Mesothelial cell of epicardium (in vitro differentiated cells): Measurements from ENCODE around the gene SPAG17. TPM values are rescaled to one million over a fixed set of nuclear protein-coding genes. Genes with fewer than 3 reads are reported as not detected.

ENCODE experiments used
- DNase-seq, 2 experiments: peaks; one replicate each; pipeline ENCODE4 v3.0.0; 2021; ENCODE audit warnings: low spot score in 2 of 2; ENCODE audit not compliant: unreplicated experiment in 2 of 2
- H3K27ac Mint-ChIP-seq: 2 replicates; pipeline ENCODE4 v1.8.0; 2021; ENCODE audit warnings: mixed read lengths
- H3K27me3 Mint-ChIP-seq: 2 replicates; pipeline ENCODE4 v1.8.0; 2021; ENCODE audit warnings: low read depth, mixed read lengths
- H3K36me3 Mint-ChIP-seq: 2 replicates; pipeline ENCODE4 v1.8.0; 2021; ENCODE audit warnings: mixed read lengths
- H3K4me1 Mint-ChIP-seq: 2 replicates; pipeline ENCODE4 v1.8.0; 2021; ENCODE audit warnings: mixed read lengths
- H3K4me3 Mint-ChIP-seq: 2 replicates; pipeline ENCODE4 v1.8.0; 2021; ENCODE audit warnings: mild to moderate bottlenecking, moderate library complexity, mixed read lengths
- H3K9me3 Mint-ChIP-seq: 2 replicates; pipeline ENCODE4 v1.8.0; 2021; ENCODE audit warnings: mixed read lengths
- CTCF ChIP-seq: fragments of 200-600 bp; sonication (generic); IDR thresholded peaks from one replicate; pipeline ENCODE4 v1.5.0; 2021; ENCODE audit warnings: antibody characterized with exemption; ENCODE audit not compliant: unreplicated experiment
- total RNA-seq: library from RNA; stranded (reverse); gene quantifications from 3 replicates; pipeline ENCODE4 v1.2.1, GENCODE V29; 2021

Gene SPAG17
- total RNA-seq, 1 donor from 2014 or later, result 2.7 TPM

DNA sequence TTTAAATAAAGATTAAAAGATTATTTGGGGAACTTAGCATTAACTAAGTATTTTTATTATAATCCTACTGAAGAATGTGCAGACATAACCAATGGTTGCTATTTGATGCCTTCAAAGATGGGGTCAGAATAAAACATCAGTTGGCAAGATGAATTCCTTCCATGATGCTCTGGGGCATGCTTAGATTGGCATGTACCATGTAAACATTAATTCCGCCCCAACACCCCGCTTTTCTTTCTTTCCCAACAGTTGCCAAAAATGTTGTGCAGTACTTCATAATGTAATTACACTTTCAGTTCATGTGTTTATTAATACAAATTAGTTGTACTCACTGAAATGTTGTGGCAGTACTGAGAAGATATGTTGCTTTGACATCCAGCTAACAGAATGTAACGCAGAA, 82.6 kb downstream of the SPAG17 start:
- DNase-seq, result no peak
- Mint-ChIP-seq H3K9me3 (no peaks in the 10 kb centered on the region), H3K36me3 (no peaks in the 10 kb centered on the region), H3K27ac (no peak overlapping the region), H3K4me3 (no peak overlapping the region), H3K4me1 (peaks cover 11% of the 10 kb centered on the region), H3K27me3 (no peaks in the 10 kb centered on the region)
- no peak for TF ChIP-seq CTCF

DNA sequence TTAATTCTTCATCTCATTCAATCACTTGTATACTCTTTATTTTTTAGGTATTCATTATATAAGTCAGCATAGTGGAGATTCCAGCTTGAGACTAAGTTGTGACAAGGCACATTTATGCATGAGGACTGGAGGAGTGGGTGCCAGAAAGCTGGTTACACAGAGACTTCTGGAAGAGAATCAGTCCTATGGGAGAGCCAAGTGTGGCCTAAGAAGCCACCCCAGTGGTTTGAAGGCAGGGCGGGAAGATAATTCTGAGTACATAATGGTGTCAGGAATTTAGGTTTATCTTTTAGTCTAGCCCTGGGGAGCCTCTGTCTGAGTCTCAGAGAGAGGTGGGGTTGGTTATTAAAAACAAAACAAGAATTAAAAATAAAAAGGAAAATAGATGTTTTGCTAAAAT, 83.0 kb downstream of the SPAG17 start:
- H3K4me1 Mint-ChIP-seq, result peaks cover 11% of the 10 kb centered on the region
- TF ChIP-seq CTCF, result no peak
- no peak overlapping the region for H3K4me3 Mint-ChIP-seq
- H3K36me3 Mint-ChIP-seq, result no peaks in the 10 kb centered on the region
- no peak overlapping the region for H3K27ac Mint-ChIP-seq
- no peaks in the 10 kb centered on the region for H3K27me3 Mint-ChIP-seq
- no peak for DNase-seq
- H3K9me3 Mint-ChIP-seq, result no peaks in the 10 kb centered on the region

DNA sequence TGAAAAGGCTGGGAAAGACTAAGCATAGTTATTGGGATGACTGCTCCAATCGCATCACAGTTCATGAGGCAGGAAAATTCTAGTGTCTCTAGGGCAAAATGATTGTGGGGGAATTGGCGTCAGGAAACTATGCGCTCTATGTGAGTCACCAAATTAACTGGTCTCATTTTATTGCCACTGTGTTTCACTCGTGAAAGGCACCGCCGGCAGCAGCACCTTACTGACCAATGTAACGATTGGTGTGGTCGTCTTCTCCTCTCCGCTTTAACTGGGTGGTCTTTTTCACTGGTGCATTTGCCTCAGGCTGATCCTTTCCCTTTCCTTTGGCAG, 83.5 kb downstream of the SPAG17 start:
- H3K27ac Mint-ChIP-seq, result no peak overlapping the region
- no peak overlapping the region for H3K4me3 Mint-ChIP-seq
- no peaks in the 10 kb centered on the region for H3K36me3 Mint-ChIP-seq
- H3K27me3 Mint-ChIP-seq, result no peaks in the 10 kb centered on the region
- H3K9me3 Mint-ChIP-seq, result no peaks in the 10 kb centered on the region
- no peak for DNase-seq
- H3K4me1 Mint-ChIP-seq, result peaks cover 11% of the 10 kb centered on the region
- no peak for TF ChIP-seq CTCF

GRCh38 chr1:118100686-118101514, 84.1 kb downstream of the SPAG17 start:
- Mint-ChIP-seq H3K36me3 (no peaks in the 10 kb centered on the region), H3K4me3 (no peak overlapping the region), H3K27ac (no peak overlapping the region), H3K9me3 (no peaks in the 10 kb centered on the region), H3K4me1 (peaks cover 11% of the 10 kb centered on the region), H3K27me3 (peaks cover 2% of the 10 kb centered on the region)
- DNase-seq, result no peak
- no peak for TF ChIP-seq CTCF

DNA sequence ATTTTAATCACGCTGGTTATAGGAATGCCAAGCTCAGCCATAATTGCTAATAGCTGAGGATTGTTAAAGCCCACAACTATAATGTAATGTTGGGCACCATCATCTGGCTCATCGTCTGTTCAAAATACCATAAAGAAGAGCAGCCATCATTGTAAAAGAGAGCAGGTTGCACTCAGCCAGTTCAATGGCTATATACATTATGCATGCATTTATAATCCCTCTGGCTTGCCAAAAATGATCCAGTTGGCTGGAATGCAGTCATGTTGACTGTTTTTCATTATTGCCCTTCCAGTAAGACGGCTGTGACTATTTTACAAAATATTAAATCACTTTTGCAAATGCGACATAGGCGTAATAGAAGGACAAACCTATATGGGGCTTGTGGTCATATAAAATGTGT, 85.3 kb downstream of the SPAG17 start:
- H3K27ac Mint-ChIP-seq, result no peak overlapping the region
- TF ChIP-seq CTCF, result no peak
- peaks cover 2% of the 10 kb centered on the region for H3K27me3 Mint-ChIP-seq
- H3K9me3 Mint-ChIP-seq, result no peaks in the 10 kb centered on the region
- no peaks in the 10 kb centered on the region for H3K36me3 Mint-ChIP-seq
- peaks cover 11% of the 10 kb centered on the region for H3K4me1 Mint-ChIP-seq
- DNase-seq, result no peak
- H3K4me3 Mint-ChIP-seq, result no peak overlapping the region
